H1 (cell line): Measurements from ENCODE around the gene ANO2. TPM values are rescaled to one million over a fixed set of nuclear protein-coding genes. Genes with fewer than 3 reads are reported as not detected.

ENCODE experiments used
- CTCF ChIA-PET: fragments of 300-600 bp; sonication (Branson Sonifier 250); formaldehyde crosslinking; loops from one replicate; lab custom pipeline; 2021; ENCODE audit not compliant: partially characterized antibody; lab: Charles Lee
- POLR2A ChIA-PET: fragments of 300-600 bp; sonication (Branson Sonifier 250); formaldehyde crosslinking; loops from one replicate; lab custom pipeline; 2021; ENCODE audit warnings: inconsistent platforms; ENCODE audit not compliant: partially characterized antibody; lab: Charles Lee
- DNase-seq, 2 experiments: peaks; one replicate each; pipeline versions ENCODE4 v3.0.0 to v3.0.0-alpha.2; 2010 to 2022; ENCODE audit warnings: low spot score in 2 of 2, low read depth in 1 of 2, mixed read lengths in 1 of 2
- FAIRE-seq: peaks from 2 replicates; lab custom pipeline; 2011; peaks lifted over from hg19 to GRCh38; lab: Jason Lieb, UNC
- H2AFZ ChIP-seq: 2 replicates; pipeline ENCODE4 v1.8.1; 2012; ENCODE audit warnings: low read length, inconsistent platforms
- H2AK5ac ChIP-seq: 2 replicates; pipeline ENCODE4 v1.6.1; 2013; ENCODE audit warnings: low read depth, low read length
- H2BK120ac ChIP-seq: replicated peaks from 2 replicates; pipeline ENCODE3; 2013; ENCODE audit warnings: low read depth, low read length, inconsistent platforms
- H2BK12ac ChIP-seq: 2 replicates; pipeline ENCODE4 v1.6.1; 2013; ENCODE audit warnings: low read depth, low read length
- H2BK15ac ChIP-seq: 2 replicates; pipeline ENCODE4 v1.6.1; 2013; ENCODE audit warnings: low read length
- H2BK20ac ChIP-seq: 2 replicates; pipeline ENCODE4 v1.6.1; 2013; ENCODE audit warnings: low read length
- H2BK5ac ChIP-seq: 2 replicates; pipeline ENCODE4 v1.6.1; 2013; ENCODE audit warnings: low read depth, low read length
- H3K14ac ChIP-seq: 2 replicates; pipeline ENCODE4 v1.6.1; 2013; ENCODE audit warnings: inconsistent platforms; ENCODE audit not compliant: insufficient read length
- H3K18ac ChIP-seq: 2 replicates; pipeline ENCODE4 v1.6.1; 2013; ENCODE audit warnings: low read length; ENCODE audit errors: extremely low read depth
- H3K23ac ChIP-seq: 2 replicates; pipeline ENCODE4 v1.6.1; 2013; ENCODE audit warnings: inconsistent platforms; ENCODE audit not compliant: insufficient read length
- H3K23me2 ChIP-seq: 2 replicates; pipeline ENCODE4 v1.6.1; 2013; ENCODE audit warnings: low read depth, low read length
- H3K27ac ChIP-seq: 2 replicates; pipeline ENCODE4 v1.6.1; 2011; ENCODE audit warnings: low read depth, low read length, inconsistent platforms
- H3K27me3 ChIP-seq, 4 experiments: replicated peaks in 1 of 4; 1 replicate in 1 of 4; 2 replicates in 3 of 4; pipeline versions ENCODE4 v1.6.1 to v1.8.1; 2011 to 2013; ENCODE audit warnings: low read length in 3 of 4, mild to moderate bottlenecking in 3 of 4, inconsistent platforms in 2 of 4, mixed read lengths in 2 of 4, moderate library complexity in 1 of 4; ENCODE audit not compliant: control insufficient read depth in 3 of 4, insufficient read depth in 3 of 4; ENCODE audit errors: extremely low read depth in 1 of 4
- H3K36me3 ChIP-seq, 4 experiments: 2 replicates each; pipeline versions ENCODE4 v1.6.1 to v1.8.1; 2011 to 2013; ENCODE audit warnings: mild to moderate bottlenecking in 4 of 4, low read length in 3 of 4, moderate library complexity in 2 of 4, control low read depth in 1 of 4, inconsistent platforms in 1 of 4; ENCODE audit not compliant: insufficient read depth in 4 of 4, control insufficient read depth in 2 of 4
- H3K4ac ChIP-seq: replicated peaks from 2 replicates; pipeline ENCODE3; 2013; ENCODE audit warnings: low read length, low read depth, mixed read lengths, inconsistent platforms; ENCODE audit not compliant: insufficient read length
- H3K4me1 ChIP-seq, 4 experiments: replicated peaks in 1 of 4; 1 replicate in 1 of 4; 2 replicates in 3 of 4; pipeline versions ENCODE4 v1.6.1 to v1.8.1; 2011 to 2013; ENCODE audit warnings: low read length in 3 of 4, inconsistent platforms in 2 of 4, mixed read lengths in 1 of 4; ENCODE audit not compliant: insufficient read depth in 4 of 4, control insufficient read depth in 3 of 4
- H3K4me2 ChIP-seq, 2 experiments: 2 replicates each; pipeline versions ENCODE4 v1.6.1 to v1.8.1; 2011 to 2013; ENCODE audit warnings: low read depth in 2 of 2, low read length in 2 of 2, control low read depth in 1 of 2, inconsistent platforms in 1 of 2, mild to moderate bottlenecking in 1 of 2; ENCODE audit not compliant: insufficient read depth in 1 of 2
- H3K4me3 ChIP-seq, 4 experiments: fragments of 200-600, 300-600 bp in 1 of 4; sonication (generic), shearing (Covaris generic), sonication (Bioruptor Twin) in 1 of 4; 2 replicates each; pipeline versions ENCODE4 v1.5.1 to v1.8.1; 2011 to 2016; ENCODE audit warnings: low read length in 4 of 4, low read depth in 3 of 4, control low read depth in 2 of 4, inconsistent platforms in 2 of 4, mild to moderate bottlenecking in 2 of 4, mixed read lengths in 1 of 4, moderate library complexity in 1 of 4; ENCODE audit not compliant: insufficient read depth in 2 of 4; ENCODE audit errors: extremely low read depth in 1 of 4
- H3K56ac ChIP-seq: replicated peaks from 2 replicates; pipeline ENCODE3; 2013; ENCODE audit warnings: low read depth, mild to moderate bottlenecking, mixed read lengths, low read length, inconsistent platforms; ENCODE audit not compliant: insufficient read length
- H3K79me1 ChIP-seq: 2 replicates; pipeline ENCODE4 v1.6.1; 2013; ENCODE audit warnings: low read depth, low read length, control low read depth
- H3K79me2 ChIP-seq, 2 experiments: 2 replicates each; pipeline versions ENCODE4 v1.6.1 to v1.8.1; 2012 to 2013; ENCODE audit warnings: low read length in 2 of 2, mild to moderate bottlenecking in 2 of 2, inconsistent platforms in 1 of 2; ENCODE audit not compliant: insufficient read depth in 2 of 2, control insufficient read depth in 1 of 2
- H3K9ac ChIP-seq, 4 experiments: replicated peaks in 1 of 4; 1 replicate in 1 of 4; 2 replicates in 3 of 4; pipeline versions ENCODE4 v1.6.1 to v1.8.1; 2011 to 2013; ENCODE audit warnings: low read depth in 3 of 4, low read length in 3 of 4, control low read depth in 2 of 4, mild to moderate bottlenecking in 2 of 4, moderate library complexity in 2 of 4, inconsistent platforms in 1 of 4; ENCODE audit errors: extremely low read depth in 1 of 4
- H3K9me3 ChIP-seq, 2 experiments: 2 replicates each; pipeline versions ENCODE4 v1.6.1 to v1.8.1; 2012 to 2013; ENCODE audit warnings: mild to moderate bottlenecking in 2 of 2, moderate library complexity in 2 of 2, control low read depth in 1 of 2, inconsistent platforms in 1 of 2, low read depth in 1 of 2, low read length in 1 of 2, mixed read lengths in 1 of 2; ENCODE audit not compliant: insufficient read depth in 2 of 2
- H4K20me1 ChIP-seq, 2 experiments: replicated peaks in 1 of 2; 2 replicates each; pipeline versions ENCODE3 to v1.8.1; 2011 to 2013; ENCODE audit warnings: inconsistent platforms in 2 of 2, low read length in 2 of 2, mild to moderate bottlenecking in 1 of 2; ENCODE audit not compliant: insufficient read depth in 2 of 2, control insufficient read depth in 1 of 2
- H4K5ac ChIP-seq: 2 replicates; pipeline ENCODE4 v1.6.1; 2013; ENCODE audit warnings: low read length, low read depth, mixed read lengths, inconsistent platforms; ENCODE audit not compliant: insufficient read length
- H4K8ac ChIP-seq: 2 replicates; pipeline ENCODE4 v1.8.0; 2013; ENCODE audit warnings: mild to moderate bottlenecking, moderate library complexity, low read length, inconsistent platforms; ENCODE audit not compliant: insufficient read depth; ENCODE audit errors: extremely low read depth
- H4K91ac ChIP-seq: replicated peaks from 2 replicates; pipeline ENCODE3; 2013; ENCODE audit warnings: low read length, mixed read lengths, inconsistent platforms; ENCODE audit not compliant: insufficient read length
- BRCA1 ChIP-seq: IDR thresholded peaks from 2 replicates; pipeline ENCODE4 v1.6.1; 2012; ENCODE audit warnings: low read depth, low read length, improper control_type of control experiment
- CBX5 ChIP-seq: fragments of 300-800, 300-1000 bp; sonication (generic); IDR thresholded peaks from 2 replicates; pipeline ENCODE4 v1.7.1; 2016; ENCODE audit warnings: antibody characterized with exemption, low read length, low read depth
- CBX8 ChIP-seq: fragments of 300-800, 300-1000 bp; sonication (generic); IDR thresholded peaks from 2 replicates; pipeline ENCODE4 v1.7.1; 2016; ENCODE audit warnings: low read depth, low read length, borderline replicate concordance
- KDM1A ChIP-seq: fragments of 200-600, 300-600 bp; sonication (generic); IDR thresholded peaks from 2 replicates; pipeline ENCODE4 v1.7.1; 2016; ENCODE audit warnings: mild to moderate bottlenecking, low read length, borderline replicate concordance
- NRF1 ChIP-seq: IDR thresholded peaks from 2 replicates; pipeline ENCODE4 v1.6.1; 2011; ENCODE audit warnings: mild to moderate bottlenecking, low read depth, low read length, improper control_type of control experiment
- PHF8 ChIP-seq: fragments of 200-600 bp; sonication (generic); conservative IDR thresholded peaks from 2 replicates; pipeline ENCODE4 v1.7.1; 2012; ENCODE audit warnings: low read depth, mild to moderate bottlenecking, inconsistent platforms, low read length, moderate library complexity
- RNF2 ChIP-seq: fragments of 200-900, 300-1000 bp; sonication (generic); IDR thresholded peaks from 2 replicates; pipeline ENCODE4 v1.7.1; 2016; ENCODE audit warnings: borderline replicate concordance, low read depth, mild to moderate bottlenecking, antibody characterized with exemption, low read length; ENCODE audit not compliant: poor library complexity, severe bottlenecking; ENCODE audit errors: missing control alignments
- SP2 ChIP-seq: IDR thresholded peaks from 2 replicates; pipeline ENCODE4 v1.6.1; 2012; ENCODE audit warnings: mild to moderate bottlenecking, low read length, inconsistent platforms
- SUZ12 ChIP-seq: fragments of 200-600 bp; sonication (generic); IDR thresholded peaks from 2 replicates; pipeline ENCODE4 v1.6.1; 2012; ENCODE audit warnings: mild to moderate bottlenecking, inconsistent platforms, low read length, moderate library complexity, mixed read lengths
- TCF12 ChIP-seq: IDR thresholded peaks from 2 replicates; pipeline ENCODE4 v1.6.1; 2011; ENCODE audit warnings: low read depth, mild to moderate bottlenecking, low read length
- WGBS, 2 experiments: shearing (Covaris generic) in 1 of 2; methylation state at CpG; one replicate each; pipeline versions ENCODE4 v1.1.6 to v1.1.7; 2013 to 2015; ENCODE audit warnings: low lambda C conversion rate in 2 of 2, mixed read lengths in 2 of 2, inconsistent platforms in 1 of 2, low coverage in 1 of 2, missing lambda C conversion rate in 1 of 2; ENCODE audit not compliant: insufficient replicate concordance in 2 of 2, insufficient coverage in 1 of 2, insufficient read length in 1 of 2; ENCODE audit errors: extremely low coverage in 1 of 2, missing lambda C conversion rate in 1 of 2; 5-methylcytosine and 5-hydroxymethylcytosine counted together
- polyA plus RNA-seq, 7 experiments: library from polyadenylated mRNA; depleted of rRNA in 3 of 7; stranded (reverse) in 5 of 7; unstranded in 2 of 7; fragments of >200 nt in 5 of 7; fragments of 200-250 nt in 2 of 7; gene quantifications; 1 replicate in 5 of 7; 2 replicates in 1 of 7; 4 replicates in 1 of 7; pipeline versions ENCODE4 v1.2.1 to v1.2.3, GENCODE V29; 2011 to 2013; ENCODE audit warnings: missing spikeins in 2 of 7, mixed read lengths in 2 of 7
- total RNA-seq: library from RNA; stranded (reverse); fragmentation: NEBNext Ultra II Directional; extraction: Animal tissue kit (Norgen Biotek cat#: 25700); gene quantifications from 2 replicates; pipeline ENCODE4 v1.2.1, GENCODE V29; 2021
- TF ChIP-seq, protein P1 (sequence below), 3 experiments: IDR thresholded peaks; 1 replicate in 2 of 3; 2 replicates in 1 of 3; pipeline versions ENCODE4 v1.5.1 to v1.6.1; 2011; ENCODE audit warnings: low read length in 3 of 3, mild to moderate bottlenecking in 3 of 3, inconsistent platforms in 2 of 3, low read depth in 1 of 3, moderate library complexity in 1 of 3; ENCODE audit not compliant: insufficient read depth in 1 of 3; ENCODE audit errors: control extremely low read depth in 1 of 3

Gene ANO2
- total and polyA plus RNA-seq, 2 of the 8 experiments (the other 6 are each of a cell fraction or from before 2014, with no cell fraction given) = 1.9 to 5.5 TPM

DNA sequence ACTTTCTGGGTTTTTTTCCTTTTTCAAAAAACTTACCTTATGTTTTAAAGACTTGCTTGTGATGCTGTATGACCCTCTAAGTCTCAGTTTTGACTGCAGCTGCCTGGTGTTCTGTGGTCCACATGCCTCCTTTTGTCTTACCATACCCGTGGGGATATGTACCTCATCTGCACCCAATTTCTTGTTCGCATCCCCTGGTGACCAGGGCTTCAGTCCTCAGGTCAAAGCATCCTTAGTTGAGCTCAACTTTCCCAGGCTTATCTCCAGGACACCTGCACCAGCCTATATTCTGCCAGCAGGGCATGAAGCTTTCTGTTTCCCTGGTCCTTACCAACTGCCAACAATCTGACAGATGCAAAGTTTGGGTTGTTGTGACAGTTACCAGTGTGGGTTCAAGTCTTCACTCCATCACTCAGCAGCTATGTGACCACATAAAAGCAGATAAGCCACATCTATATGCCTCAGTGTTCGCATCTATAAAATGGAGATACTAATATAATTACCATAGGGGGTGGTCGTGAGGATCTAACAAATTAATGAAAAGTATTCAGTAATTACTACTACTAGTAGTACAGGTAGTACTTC, 419.2 kb downstream of the ANO2 start:
- Histone ChIP-seq H4K5ac (no peak overlapping the region), H3K4me3 (no peak overlapping the region), H3K79me1 (no peaks in the 10 kb centered on the region), H3K18ac (no peak overlapping the region), H3K23me2 (no peaks in the 10 kb centered on the region), H3K79me2 (no peaks in the 10 kb centered on the region), H2AFZ (no peak overlapping the region), H3K9ac (no peak overlapping the region), H4K91ac (no peak overlapping the region), H3K4me1 (no peaks in the 10 kb centered on the region), H3K36me3 (no peaks in the 10 kb centered on the region), H4K20me1 (no peaks in the 10 kb centered on the region), H3K23ac (no peak overlapping the region), H3K14ac (no peak overlapping the region), H2BK5ac (no peak overlapping the region), H3K27me3 (no peaks in the 10 kb centered on the region), H2BK20ac (no peak overlapping the region), H3K4me2 (no peak overlapping the region), H3K56ac (no peak overlapping the region), H3K27ac (no peak overlapping the region), H2BK120ac (no peak overlapping the region), H2AK5ac (no peak overlapping the region), H2BK12ac (no peak overlapping the region), H3K9me3 (no peaks in the 10 kb centered on the region), H4K8ac (no peak overlapping the region), H2BK15ac (no peak overlapping the region), H3K4ac (no peak overlapping the region)
- CTCF ChIA-PET = interaction anchor here (0.7 to 3.1 kb wide), 5 partner anchors 13 to 327 kb away, joined by 3 to 11 read pairs (median 3); no protein-coding TSS in a partner anchor
- DNase-seq (peak in 1 of 2 experiments; percentile 11), FAIRE-seq (no peak)
- POLR2A ChIA-PET = no interaction called here
- WGBS, 2 experiments = 88% methylated on average over 4 of the region's 4 CpGs; no CpG with 5 or more reads in 1 of the 2 experiments
- no peak for TF ChIP-seq RNF2
- no peak for TF ChIP-seq TCF12
- TF ChIP-seq PHF8 = no peak
- TF ChIP-seq KDM1A = no peak
- no peak for TF ChIP-seq CBX8
- TF ChIP-seq SP2 = no peak
- TF ChIP-seq, protein P1, sequence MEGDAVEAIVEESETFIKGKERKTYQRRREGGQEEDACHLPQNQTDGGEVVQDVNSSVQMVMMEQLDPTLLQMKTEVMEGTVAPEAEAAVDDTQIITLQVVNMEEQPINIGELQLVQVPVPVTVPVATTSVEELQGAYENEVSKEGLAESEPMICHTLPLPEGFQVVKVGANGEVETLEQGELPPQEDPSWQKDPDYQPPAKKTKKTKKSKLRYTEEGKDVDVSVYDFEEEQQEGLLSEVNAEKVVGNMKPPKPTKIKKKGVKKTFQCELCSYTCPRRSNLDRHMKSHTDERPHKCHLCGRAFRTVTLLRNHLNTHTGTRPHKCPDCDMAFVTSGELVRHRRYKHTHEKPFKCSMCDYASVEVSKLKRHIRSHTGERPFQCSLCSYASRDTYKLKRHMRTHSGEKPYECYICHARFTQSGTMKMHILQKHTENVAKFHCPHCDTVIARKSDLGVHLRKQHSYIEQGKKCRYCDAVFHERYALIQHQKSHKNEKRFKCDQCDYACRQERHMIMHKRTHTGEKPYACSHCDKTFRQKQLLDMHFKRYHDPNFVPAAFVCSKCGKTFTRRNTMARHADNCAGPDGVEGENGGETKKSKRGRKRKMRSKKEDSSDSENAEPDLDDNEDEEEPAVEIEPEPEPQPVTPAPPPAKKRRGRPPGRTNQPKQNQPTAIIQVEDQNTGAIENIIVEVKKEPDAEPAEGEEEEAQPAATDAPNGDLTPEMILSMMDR (IDR thresholded peaks at IDR 0.05; ENCODE audit: control extremely low read depth in 1 of 3, insufficient read depth in 1 of 3, low read depth in 1 of 3, low read length in 3 of 3) = no peak
- no peak for TF ChIP-seq SUZ12
- TF ChIP-seq NRF1 = no peak
- no peak for TF ChIP-seq CBX5
- TF ChIP-seq BRCA1 = no peak
